Left ventricle myocardium superior (tissue), 1 donor: ENCODE measurements around the gene ARRDC1. TPM values are rescaled to one million over a fixed set of nuclear protein-coding genes. Genes with fewer than 3 reads are reported as not detected.
"Not testable (repeated sequence)": the region's sequence is repeated elsewhere in the genome, so short reads cannot be mapped to it uniquely, and the experiment has no call there.

Experiments
- ATAC-seq: fragments of 200-7000 bp; cut with Tn5 transposase; one replicate; pipeline ENCODE4 v1.9.1; 2020; ENCODE audit warnings: mild to moderate bottlenecking, moderate library complexity
- DNase-seq: peaks from one replicate; pipeline ENCODE4 v3.0.0-alpha.2; 2020
- intact Hi-C: fragments of 100-400 bp; cut with micrococcal nuclease; formaldehyde crosslinking; loops from one replicate; pipeline ENCODE4 v1.11.0; 2022
- total RNA-seq: library from RNA; stranded (reverse); fragmentation: NEBNext Ultra II Directional; extraction: Animal tissue kit (Norgen Biotek cat#: 25700); gene quantifications from one replicate; pipeline ENCODE4 v1.2.1, GENCODE V29; 2021
- donor health status: DM: no; HTN: yes; CAD: no; lungs with severe emphysema.

The ARRDC1 gene
- total RNA-seq, 1 donor from 2014 or later = 17.3 TPM

DNA sequence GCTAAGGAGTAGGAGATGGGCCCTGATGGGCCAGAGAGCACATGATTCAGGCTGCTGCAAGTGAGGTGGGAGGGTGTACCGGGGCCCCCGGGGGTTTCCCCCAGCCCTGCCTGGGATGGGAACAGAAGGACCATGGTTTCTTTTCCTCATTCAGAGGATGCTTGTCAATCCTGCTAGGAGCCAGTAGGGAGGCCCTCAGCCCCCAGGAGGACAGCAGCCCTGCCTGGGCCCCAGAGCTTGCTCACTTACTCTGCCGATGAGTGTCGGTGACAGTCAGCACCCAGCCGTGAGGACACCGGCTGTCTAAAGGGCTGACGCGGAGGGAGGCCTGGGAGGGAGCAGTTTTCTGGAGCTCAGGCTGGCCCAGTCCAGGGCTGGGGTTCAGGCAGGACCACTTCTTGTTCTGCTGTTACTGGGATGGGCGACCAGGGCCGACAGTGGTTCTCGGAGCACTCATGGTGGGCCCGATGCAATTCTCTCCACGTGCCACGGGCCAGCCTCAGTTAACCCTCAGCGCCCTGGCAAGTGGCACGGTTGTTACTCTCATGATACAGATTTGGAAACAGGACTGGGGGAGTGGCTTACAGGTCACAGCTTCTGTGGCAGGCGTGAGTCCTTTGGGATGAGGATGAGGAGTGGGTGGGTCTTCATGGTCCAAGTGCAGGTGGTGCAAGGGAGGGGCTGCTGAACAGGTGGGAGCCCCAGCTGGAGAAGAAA is 1.8 kb downstream of the ARRDC1 start:
- DNase-seq (peak; percentile 58), ATAC-seq (no peak)
- intact Hi-C loops = no loop called here

DNA sequence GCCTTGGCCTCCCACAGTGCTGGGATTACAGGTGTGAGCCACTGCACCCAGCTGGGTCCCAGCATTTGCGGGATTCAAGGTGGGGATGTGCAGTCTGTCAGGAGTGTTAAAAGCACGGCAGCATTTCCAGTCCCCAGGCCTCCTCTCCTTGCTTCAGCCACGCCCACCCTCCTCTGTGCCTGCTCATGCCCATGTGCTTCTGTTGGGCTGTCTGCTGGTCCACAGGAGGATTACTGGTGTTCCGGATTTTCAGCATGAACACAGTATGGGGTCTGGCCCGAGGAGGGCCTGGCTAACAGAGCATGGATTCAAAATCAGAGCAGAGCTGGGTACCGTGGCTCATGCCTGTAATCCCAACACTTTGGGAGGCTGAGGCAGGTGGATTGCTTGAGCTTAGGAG is 5.5 kb downstream of the ARRDC1 start:
- no peak for DNase-seq
- ATAC-seq = no peak
- intact Hi-C loops = no loop called here

DNA sequence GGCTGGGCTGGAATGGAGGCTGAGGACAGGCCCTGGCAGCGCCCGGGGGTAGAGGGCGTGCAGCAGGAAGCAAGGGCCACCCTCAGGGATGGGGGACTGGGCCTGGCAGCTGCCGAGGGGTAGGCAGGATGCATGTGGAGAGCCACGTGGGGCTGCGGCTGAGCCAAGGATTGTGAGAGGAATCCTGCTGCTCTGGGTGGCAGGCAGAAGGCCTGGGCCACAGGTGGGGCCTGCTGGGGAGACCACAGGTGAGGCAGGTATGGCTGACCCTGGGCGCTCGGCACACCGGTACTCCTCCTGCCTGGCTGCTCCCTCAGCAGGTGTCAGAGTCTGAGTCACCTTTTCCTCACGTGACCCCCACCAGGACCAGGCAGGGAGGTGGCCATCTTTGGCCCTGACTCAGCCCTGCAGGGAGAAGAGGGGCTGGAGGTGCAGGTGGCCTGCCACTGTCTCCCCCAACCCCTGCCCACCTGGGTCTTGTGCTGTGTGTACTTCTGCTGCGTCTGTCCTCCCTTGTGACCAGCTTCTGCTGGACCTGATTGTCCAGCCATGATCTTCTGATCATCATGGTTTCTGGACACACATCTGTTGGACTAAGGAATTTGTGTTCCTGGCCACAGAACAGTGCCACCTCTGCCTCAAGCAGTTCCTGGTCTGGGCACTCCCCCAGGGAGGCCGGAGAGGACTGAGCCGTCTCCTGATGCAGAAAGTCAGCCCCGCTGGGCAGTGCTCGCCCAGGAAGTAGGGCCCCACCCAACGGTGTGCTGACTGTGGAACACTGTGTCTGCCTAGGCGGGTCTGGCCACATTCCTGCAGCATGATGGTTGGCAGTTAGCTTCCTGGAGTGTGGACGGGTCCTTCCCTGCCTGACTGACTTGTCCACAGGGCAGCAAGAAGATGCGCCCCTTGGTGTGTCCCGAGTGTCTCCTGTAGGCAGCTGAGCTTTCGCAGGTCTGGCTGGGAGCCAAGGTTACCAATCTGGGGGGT is 6.4 kb downstream of the ARRDC1 start:
- intact Hi-C loops = no loop called here

DNA sequence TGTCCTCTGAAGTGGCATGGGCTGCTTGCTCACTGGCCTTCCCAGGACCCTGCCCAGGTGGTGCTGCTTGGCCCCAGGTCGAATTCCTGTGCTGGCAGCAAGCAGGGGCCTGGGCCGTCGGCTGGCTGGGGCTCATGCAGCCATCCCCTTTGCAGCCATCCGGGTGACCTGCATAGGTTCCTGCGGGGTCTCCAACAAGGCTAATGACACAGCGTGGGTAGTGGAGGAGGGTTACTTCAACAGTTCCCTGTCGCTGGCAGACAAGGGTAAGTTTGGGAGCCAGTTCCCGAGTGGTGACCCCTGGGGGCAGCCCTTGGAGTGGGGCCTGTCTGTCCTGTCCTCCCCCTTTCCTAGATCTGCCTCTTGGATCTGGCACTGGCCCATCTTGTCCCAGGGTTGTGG is 7.3 kb downstream of the ARRDC1 start:
- intact Hi-C loops = no loop called here
- ATAC-seq = no peak
- peak; percentile 21 for DNase-seq

More for the DNA sequence above, 6.4 kb downstream of the ARRDC1 start:
- peak; percentile 17 for ATAC-seq
- peak; percentile 52 for DNase-seq

DNA sequence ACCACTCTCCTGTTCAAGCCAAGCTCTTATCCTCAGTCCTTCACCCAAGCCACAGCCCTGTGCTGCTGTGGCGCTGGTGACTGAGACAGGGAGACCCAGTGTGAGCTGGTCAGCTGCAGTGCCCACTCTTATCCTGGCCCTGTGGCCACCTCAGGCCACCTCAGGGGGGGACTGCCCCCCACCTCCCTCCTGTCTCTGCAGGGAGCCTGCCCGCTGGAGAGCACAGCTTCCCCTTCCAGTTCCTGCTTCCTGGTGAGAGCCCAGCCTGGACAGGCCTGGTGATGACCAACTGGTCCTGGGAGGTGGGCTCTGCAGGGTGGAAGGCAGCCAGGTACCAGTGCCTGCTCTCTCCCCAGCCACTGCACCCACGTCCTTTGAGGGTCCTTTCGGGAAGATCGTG is 7.8 kb downstream of the ARRDC1 start:
- peak; percentile 24 for DNase-seq
- intact Hi-C loops = no loop called here

DNA sequence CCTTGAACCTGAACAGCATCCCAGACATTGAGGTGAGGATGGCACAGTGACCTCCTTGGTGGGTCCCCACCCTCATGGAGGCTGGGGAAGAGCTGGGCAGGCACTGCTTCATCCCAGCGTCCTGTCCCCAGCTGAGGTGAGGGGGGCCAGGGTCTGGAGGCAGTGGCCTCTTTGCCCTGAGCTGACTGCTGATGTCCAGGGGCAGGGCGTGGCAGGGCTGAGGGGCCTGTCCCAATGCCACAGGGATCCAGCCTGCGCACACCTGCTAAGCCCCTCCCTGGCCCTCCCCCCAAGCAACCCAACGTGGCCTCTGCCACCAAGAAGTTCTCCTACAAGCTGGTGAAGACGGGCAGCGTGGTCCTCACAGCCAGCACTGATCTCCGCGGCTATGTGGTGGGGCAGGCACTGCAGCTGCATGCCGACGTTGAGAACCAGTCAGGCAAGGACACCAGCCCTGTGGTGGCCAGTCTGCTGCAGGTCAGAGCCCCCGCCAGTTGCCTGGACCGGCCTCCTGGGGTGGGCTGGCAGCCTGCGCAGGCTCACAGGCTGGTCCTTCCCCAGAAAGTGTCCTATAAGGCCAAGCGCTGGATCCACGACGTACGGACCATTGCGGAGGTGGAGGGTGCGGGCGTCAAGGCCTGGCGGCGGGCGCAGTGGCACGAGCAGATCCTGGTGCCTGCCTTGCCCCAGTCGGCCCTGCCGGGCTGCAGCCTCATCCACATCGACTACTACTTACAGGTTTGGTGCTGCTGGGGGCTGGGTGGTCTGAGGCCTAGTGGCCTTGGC is 8.4 kb downstream of the ARRDC1 start:
- DNase-seq (peak; percentile 31), ATAC-seq (no peak)
- intact Hi-C loops = no loop called here

More for the DNA sequence above, 7.8 kb downstream of the ARRDC1 start:
- ATAC-seq = no peak

DNA sequence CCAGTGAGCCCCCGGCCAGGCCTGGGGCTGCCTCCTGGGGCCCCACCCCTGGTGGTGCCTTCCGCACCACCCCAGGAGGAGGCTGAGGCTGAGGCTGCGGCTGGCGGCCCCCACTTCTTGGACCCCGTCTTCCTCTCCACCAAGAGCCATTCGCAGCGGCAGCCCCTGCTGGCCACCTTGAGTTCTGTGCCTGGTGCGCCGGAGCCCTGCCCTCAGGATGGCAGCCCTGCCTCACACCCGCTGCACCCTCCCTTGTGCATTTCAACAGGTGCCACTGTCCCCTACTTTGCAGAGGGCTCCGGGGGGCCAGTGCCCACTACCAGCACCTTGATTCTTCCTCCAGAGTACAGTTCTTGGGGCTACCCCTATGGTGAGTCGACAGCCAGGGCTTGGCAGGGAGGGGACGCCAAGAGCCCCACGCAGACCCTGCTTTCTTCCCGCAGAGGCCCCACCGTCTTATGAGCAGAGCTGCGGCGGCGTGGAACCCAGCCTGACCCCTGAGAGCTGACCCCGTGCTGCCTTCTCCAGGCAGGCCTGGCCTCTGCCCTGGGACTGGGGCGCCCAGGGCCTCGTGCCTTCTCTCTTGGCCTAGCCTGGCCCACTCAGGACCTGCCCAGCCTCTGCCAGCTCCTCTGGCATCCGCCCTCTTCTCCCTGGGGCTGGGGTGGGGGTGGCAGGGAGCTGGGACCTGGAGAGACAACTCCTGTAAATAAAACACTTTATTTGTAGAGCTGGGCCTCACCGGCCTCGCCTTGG is 9.3 kb downstream of the ARRDC1 start:
- intact Hi-C loops = no loop called here
- ATAC-seq (no peak), DNase-seq (peak; percentile 32)

DNA sequence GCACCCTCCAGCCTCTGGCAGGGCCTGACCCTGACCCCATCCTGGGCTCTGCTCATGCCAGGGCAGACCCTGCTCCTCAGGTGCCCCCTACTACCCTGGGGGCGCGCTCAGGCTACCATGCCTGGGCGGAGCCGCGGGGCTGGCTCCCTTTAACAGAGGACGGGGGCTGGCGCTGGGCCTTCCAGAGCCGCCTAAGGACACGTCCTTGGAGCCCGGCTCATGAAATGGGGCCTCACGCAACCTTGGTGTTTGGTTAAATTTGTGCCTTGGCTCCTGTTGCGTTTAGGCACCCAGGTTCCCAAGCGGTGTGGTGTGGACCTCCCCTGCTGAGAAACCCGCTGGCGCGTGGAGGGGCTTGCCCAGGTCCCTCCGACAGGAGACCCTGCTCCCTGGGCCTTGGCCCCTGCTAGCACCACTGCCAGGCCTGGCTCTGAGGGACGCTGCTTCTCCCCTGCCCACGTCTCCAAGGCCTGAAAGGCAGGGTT is 9.9 kb downstream of the ARRDC1 start:
- intact Hi-C loops = no loop called here
- DNase-seq = no peak
- no peak for ATAC-seq

DNA sequence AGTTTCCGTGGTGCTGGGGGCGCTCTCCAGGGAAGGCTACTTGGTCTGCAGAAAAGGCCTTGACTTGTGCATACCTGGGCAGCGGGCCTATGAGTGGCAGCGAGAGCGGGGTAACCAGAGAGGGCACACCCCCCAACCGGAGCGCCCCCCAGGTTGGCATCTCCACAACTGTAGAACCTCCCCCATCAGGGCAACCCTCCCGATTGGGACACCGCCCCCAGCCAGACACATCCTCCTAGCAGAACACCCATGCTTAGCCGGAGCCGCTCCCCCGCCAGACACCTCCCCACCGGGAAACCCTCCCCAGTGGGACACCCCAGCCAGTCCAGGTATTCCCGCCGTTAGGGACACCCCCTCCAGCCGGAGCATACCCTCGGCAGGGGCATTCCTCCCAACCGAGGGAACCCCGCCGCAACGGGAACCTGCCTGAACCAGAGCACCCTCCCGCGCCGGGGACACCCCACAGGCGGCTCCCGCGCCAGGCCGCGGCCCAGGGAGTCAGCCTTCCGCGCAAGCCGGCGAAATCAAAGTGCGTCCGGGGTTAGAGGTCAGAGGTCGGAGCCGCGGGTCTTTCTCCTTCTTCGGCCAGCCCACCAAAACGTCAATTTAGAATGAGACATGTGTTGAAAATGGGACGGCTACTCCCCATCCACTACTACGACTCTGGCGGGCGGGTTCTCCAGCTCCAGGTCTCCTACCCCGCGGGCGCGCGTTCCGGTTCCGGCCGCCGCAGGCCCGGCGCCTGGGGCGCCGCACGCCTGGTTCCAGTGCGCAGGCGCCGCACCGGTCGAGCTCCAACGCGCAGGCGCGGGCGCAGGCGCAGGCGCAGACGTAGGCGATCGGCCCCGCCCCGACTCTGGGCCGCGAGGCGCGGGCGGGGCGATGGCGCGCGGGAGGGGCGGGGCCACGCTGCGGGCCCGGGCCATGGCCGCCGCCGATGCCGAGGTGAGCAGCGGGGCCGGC is 12.9 kb downstream of the ARRDC1 start, which contains the start of gene EHMT1:
EHMT1 (plus strand) TSS at position 901 of the 963 bp plus-strand sequence; CDS start at position 925, 24 bp downstream.
- DNase-seq = peak; percentile 93
- intact Hi-C loops = no loop called here
- peak; percentile 90 for ATAC-seq

DNA sequence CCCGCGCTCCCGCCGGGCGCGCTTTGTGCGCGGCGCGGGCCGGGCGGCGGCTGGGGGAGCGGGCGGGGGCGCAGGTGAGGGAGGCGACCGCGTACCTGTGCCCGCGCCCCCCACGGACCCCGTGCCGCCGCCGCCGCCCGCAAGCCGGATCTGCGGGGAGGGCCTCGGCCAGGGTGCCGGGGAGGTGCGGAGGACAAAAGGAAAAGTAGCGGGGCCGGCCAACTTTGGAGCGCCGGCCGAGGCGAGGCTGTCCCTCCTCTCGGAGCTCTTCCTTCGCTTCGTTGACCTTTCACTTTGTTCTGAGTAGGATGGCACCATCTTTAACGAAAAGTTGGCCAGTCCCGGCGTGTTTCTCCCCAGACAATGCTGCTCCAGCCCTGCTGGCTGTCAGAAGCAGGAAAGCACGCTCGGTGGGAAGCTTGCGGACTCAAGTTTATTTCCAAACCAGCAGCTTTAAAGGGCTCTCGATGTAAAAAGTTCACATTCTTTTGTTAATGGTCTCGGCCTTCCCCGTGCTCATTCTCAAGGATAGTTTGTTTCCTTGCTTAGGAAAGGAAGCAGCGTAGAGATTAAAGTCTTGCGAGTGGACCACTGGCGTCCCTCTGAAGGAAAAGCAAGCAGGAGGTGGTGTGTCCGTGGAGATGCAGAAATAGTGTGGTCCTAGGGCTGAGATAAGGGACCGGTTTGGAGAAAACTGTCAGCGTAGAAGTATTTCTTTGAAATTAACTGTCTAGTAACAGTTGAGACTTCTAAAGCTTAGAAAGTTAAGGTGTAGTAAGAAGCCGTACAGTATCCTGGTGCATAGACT is 14.0 kb downstream of the ARRDC1 start:
- intact Hi-C loops = no loop called here
- ATAC-seq (no peak), DNase-seq (peak; percentile 61)

DNA sequence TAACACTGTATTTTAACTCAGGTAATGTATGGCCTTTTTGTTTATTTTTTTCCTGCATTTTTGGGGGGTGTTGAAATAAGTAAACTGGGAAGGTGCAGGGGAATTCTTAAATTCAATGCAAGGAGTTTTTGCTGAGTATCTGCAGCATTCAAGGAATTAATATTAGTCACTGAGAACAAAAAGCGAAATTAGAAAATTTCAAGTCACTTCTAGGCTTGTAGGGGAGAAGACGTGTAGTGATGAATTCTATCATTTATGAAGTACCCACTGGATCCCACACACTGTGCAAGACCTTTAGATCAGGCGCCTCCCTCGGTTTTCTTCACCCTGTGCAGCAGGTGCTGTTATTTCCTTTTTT is 14.5 kb downstream of the ARRDC1 start:
- intact Hi-C loops = no loop called here
- ATAC-seq = no peak

DNA sequence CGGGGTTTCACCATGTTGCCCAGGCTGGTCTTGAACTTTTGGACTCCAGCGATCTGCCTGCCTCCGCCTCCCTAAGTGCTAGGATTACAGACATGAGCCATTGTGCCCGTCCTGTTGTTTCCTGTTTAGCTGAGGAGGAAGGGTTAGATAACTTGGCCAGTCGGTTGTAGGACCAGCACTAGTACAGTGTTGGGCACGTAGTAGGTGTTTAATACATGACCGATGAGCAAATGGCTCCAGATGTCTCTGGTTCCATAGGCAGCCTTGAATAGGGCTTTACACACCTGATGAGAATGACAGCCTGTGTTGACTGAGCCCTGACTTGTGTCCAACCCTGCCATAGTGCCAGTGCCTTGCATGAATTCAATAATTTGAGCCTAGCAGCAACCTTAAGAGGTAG is 15.1 kb downstream of the ARRDC1 start:
- ATAC-seq (no peak), DNase-seq (no peak)
- intact Hi-C loops = no loop called here

More for the DNA sequence above, 14.5 kb downstream of the ARRDC1 start:
- no peak for DNase-seq

DNA sequence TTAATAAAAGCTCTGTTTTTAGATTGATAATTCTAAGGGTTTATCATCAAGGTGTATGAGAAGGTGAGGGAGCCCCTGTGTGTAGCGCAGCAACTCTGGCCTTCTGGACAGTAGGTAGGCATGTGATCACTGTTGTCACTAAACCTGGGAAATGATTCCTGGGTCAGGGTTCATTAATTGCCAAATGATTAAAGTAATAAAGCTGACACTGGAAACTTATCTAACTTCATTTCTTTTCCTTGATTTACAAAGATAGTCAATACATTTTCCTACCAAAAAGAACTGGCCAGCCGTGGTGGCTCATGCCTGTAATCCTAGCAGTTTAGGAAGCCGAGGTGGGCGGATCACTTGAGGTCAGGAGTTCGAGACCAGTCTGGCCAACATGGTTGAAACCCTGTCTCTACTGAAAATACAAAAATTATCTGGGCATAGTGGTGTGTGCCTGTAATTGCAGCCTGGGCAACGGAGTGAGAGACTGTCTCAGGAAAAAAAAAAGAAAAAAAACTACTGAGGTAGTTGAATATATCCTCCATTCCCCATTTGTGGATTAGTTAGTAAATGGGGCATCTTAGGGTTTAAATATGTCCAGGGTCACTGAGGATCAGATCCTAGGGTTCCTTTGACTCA is 15.8 kb downstream of the ARRDC1 start:
- no peak for ATAC-seq
- intact Hi-C loops = no loop called here
- no peak for DNase-seq

DNA sequence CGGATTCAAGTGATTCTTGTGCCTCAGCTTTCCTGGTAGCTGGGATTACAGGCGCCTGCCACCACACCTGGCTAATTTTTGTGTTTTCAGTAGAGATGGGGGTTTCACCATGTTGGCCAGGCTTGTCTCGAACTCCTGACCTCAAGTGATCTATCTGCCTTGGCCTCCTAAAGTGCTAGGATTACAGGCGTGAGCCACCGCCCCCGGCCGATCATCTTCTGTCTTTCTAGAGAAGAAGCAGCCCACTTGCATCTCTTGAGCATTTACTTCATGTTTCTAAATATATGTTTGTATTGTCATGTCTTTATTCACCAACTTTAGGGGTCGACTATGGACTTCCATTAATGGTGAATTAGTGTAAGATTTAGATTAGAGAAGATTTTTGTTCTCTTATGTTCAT is 16.7 kb downstream of the ARRDC1 start:
- ATAC-seq, intact Hi-C loops: not testable (repeated sequence)

DNA sequence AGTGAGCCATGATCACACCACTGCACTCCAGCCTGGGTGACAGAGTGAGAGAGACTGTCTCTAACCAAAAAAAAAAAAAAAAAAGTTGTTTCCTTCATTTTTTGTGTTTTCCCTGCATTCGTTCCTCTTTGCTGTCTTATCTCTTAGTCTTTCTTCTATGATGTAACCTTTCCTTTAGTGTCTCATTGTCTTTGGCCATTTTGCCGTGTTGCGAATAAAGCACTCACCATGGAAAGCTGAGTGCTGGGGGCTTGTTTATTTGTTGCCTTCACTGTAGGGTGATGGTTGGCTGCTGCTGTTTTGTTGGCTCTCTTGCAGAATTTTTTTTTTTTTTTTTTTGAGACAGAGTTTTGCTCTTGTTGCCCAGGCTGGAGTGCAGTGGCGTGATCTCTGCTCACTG is 21.0 kb downstream of the ARRDC1 start:
- ATAC-seq (no peak), DNase-seq (no peak)
- intact Hi-C loops = no loop called here

More for the DNA sequence above, 16.7 kb downstream of the ARRDC1 start:
- DNase-seq = not testable (repeated sequence)

DNA sequence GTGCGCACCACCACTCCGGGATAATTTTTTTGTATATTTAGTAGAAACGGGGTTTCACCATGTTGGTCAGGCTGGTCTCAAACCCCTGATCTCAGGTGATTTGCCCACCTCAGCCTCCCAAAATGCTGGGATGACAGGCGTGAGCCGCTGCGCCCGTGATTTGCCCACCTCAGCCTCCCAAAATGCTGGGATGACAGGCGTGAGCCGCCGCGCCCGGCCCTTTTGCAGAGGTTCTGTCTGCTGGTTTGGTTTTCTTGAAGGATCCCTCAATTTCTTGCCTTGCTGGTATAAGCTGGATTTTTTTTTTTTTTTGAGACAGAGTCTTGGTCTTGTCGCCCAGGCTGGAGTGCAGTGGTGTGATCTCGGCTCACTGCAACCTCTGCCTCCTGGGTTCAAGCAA is 21.9 kb downstream of the ARRDC1 start:
- intact Hi-C loops, DNase-seq: not testable (repeated sequence)

More for the DNA sequence above, 21.9 kb downstream of the ARRDC1 start:
- not testable (repeated sequence) for ATAC-seq
